Measurements from ENCODE around the gene FEM1B.

DNA sequence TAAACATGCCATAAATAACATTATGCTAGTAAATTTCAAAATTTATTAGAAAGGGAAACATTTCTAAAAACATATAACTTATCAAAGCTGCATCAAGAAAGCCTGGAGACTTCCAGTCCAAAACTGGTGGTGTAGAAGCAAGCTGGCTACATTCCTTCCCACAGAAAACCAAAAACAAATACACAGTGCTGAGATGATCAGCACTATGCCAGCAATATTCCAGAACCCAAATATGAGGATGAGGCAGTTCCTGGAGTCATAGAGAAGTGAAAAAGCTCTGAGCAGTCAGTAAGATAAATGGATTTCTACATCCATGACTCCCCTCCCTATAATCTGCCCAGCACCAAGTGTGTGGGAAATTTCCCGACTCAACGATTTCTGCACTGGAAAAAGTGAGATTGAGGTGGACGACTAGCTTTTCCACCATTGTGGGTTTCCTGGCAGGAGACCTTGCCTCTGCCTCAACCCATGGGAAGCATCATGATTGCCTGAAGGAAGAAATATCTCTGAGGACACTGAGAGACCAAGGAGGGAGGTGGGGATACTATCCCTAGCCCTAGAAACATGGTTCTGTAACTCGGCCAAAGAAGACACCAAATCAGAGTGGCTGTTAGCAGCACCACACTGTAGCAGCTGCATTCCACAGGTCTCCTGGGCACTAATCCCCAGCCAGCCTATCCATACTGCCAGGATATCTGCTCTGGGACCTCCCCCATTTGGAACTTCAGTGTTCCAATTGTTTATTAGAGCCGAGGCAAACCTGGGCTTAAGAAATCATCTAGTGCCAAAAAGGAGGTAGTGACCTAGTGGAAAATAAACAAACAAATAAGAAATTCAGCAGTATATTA, 36.2 kb upstream of the FEM1B start:
- TF ChIP-seq CTCF (conservative IDR thresholded peaks at IDR 0.05; ENCODE audit: low read depth, low read length), result no peak
- TF ChIP-seq EZH2 (IDR thresholded peaks at IDR 0.05; ENCODE audit: borderline replicate concordance, low read depth, low read length, poor library complexity, severe bottlenecking), result no peak

All from A673 (cell line).